Panc1 (cell line): Measurements from ENCODE around the gene ZP4.

Source experiments
- CTCF ChIP-seq: fragments of 450-650 bp; IDR thresholded peaks from 2 replicates; pipeline ENCODE4 v1.5.1; 2017; ENCODE audit warnings: mild to moderate bottlenecking
- POLR2AphosphoS5 ChIP-seq: IDR thresholded peaks from 2 replicates; pipeline ENCODE4 v1.6.1; 2012; ENCODE audit warnings: mild to moderate bottlenecking, low read depth, low read length, moderate library complexity
- REST ChIP-seq, 2 experiments: IDR thresholded peaks; 2 replicates each; pipeline ENCODE4 v1.6.1; 2011 to 2012; ENCODE audit warnings: low read depth in 2 of 2, control low read depth in 1 of 2, low read length in 1 of 2, mild to moderate bottlenecking in 1 of 2, moderate library complexity in 1 of 2; ENCODE audit not compliant: insufficient read depth in 1 of 2
- SIN3A ChIP-seq: IDR thresholded peaks from 2 replicates; pipeline ENCODE4 v1.6.1; 2012; ENCODE audit warnings: low read depth, mild to moderate bottlenecking, low read length, moderate library complexity, borderline replicate concordance; ENCODE audit not compliant: insufficient read depth
- TCF7L2 ChIP-seq: IDR thresholded peaks from 2 replicates; pipeline ENCODE4 v1.6.1; 2011; ENCODE audit warnings: mild to moderate bottlenecking, low read depth, low read length, inconsistent platforms

GRCh38 chr1:237879195-237879594 lies 11.5 kb downstream of the ZP4 start:
- TF ChIP-seq CTCF (no peak), REST (IDR thresholded peaks at IDR 0.05; ENCODE audit: insufficient read depth in 1 of 2, low read depth in 2 of 2, low read length in 1 of 2) (no peak), TCF7L2 (no peak), POLR2AphosphoS5 (no peak), SIN3A (no peak)
